H9 (cell line): ENCODE measurements around the gene NSFL1C. TPM values are rescaled to one million over a fixed set of nuclear protein-coding genes. Genes with fewer than 3 reads are reported as not detected.

Source experiments
- DNase-seq: peaks from one replicate; pipeline ENCODE4 v3.0.0-alpha.2; 2017
- H2AFZ ChIP-seq: one replicate; pipeline ENCODE4 v1.6.1; 2013; ENCODE audit warnings: mild to moderate bottlenecking, low read length, control low read depth, moderate library complexity
- H2AK5ac ChIP-seq: 2 replicates; pipeline ENCODE4 v1.6.1; 2013; ENCODE audit warnings: low read length, control low read depth, mixed read lengths; ENCODE audit not compliant: insufficient read length
- H2BK120ac ChIP-seq: one replicate; pipeline ENCODE4 v1.6.1; 2013; ENCODE audit warnings: low read depth, mild to moderate bottlenecking, low read length, control low read depth, inconsistent platforms; ENCODE audit not compliant: poor library complexity, severe bottlenecking
- H2BK12ac ChIP-seq: 2 replicates; pipeline ENCODE4 v1.6.1; 2013; ENCODE audit warnings: low read length, control low read depth, mixed read lengths, low read depth; ENCODE audit not compliant: insufficient read length
- H2BK15ac ChIP-seq: 2 replicates; pipeline ENCODE4 v1.6.1; 2013; ENCODE audit warnings: low read depth, low read length, control low read depth
- H2BK20ac ChIP-seq: one replicate; pipeline ENCODE4 v1.6.1; 2013; ENCODE audit warnings: low read depth, mild to moderate bottlenecking, low read length, control low read depth, inconsistent platforms; ENCODE audit not compliant: poor library complexity, severe bottlenecking
- H2BK5ac ChIP-seq: 2 replicates; pipeline ENCODE4 v1.6.1; 2013; ENCODE audit warnings: low read length, control low read depth, mixed read lengths; ENCODE audit not compliant: insufficient read length
- H3K14ac ChIP-seq: 2 replicates; pipeline ENCODE4 v1.6.1; 2013; ENCODE audit warnings: low read length, control low read depth; ENCODE audit not compliant: insufficient read depth
- H3K18ac ChIP-seq: 2 replicates; pipeline ENCODE4 v1.6.1; 2013; ENCODE audit warnings: low read depth, mild to moderate bottlenecking, mixed read lengths, low read length, control low read depth; ENCODE audit not compliant: insufficient read length
- H3K23ac ChIP-seq: 2 replicates; pipeline ENCODE4 v1.6.1; 2013; ENCODE audit warnings: low read length, control low read depth, mixed read lengths, low read depth; ENCODE audit not compliant: insufficient read length
- H3K23me2 ChIP-seq: 2 replicates; pipeline ENCODE4 v1.6.1; 2013; ENCODE audit warnings: low read depth, mild to moderate bottlenecking, mixed read lengths, low read length, control low read depth; ENCODE audit not compliant: insufficient read length, poor library complexity, severe bottlenecking
- H3K27ac ChIP-seq: 2 replicates; pipeline ENCODE4 v1.5.1; 2013; ENCODE audit warnings: low read length, control low read depth, mixed read lengths, low read depth; ENCODE audit not compliant: insufficient read length
- H3K27me3 ChIP-seq: 2 replicates; pipeline ENCODE4 v1.6.1; 2013; ENCODE audit warnings: low read length, control low read depth, inconsistent platforms; ENCODE audit not compliant: insufficient read depth
- H3K4ac ChIP-seq: 2 replicates; pipeline ENCODE4 v1.6.1; 2013; ENCODE audit warnings: low read depth, mild to moderate bottlenecking, control low read depth, inconsistent platforms, low read length, moderate library complexity
- H3K4me1 ChIP-seq: 2 replicates; pipeline ENCODE4 v1.6.1; 2013; ENCODE audit warnings: low read length, control low read depth, inconsistent platforms; ENCODE audit not compliant: insufficient read depth
- H3K4me2 ChIP-seq: 2 replicates; pipeline ENCODE4 v1.6.1; 2013; ENCODE audit warnings: low read length, control low read depth, mixed read lengths; ENCODE audit not compliant: insufficient read length, insufficient read depth
- H3K56ac ChIP-seq: 2 replicates; pipeline ENCODE4 v1.6.1; 2013; ENCODE audit warnings: low read depth, mild to moderate bottlenecking, mixed read lengths, low read length, control low read depth; ENCODE audit not compliant: insufficient read length
- H3K79me1 ChIP-seq: 2 replicates; pipeline ENCODE4 v1.6.1; 2013; ENCODE audit warnings: low read depth, mild to moderate bottlenecking, moderate library complexity, low read length, control low read depth, inconsistent platforms; ENCODE audit not compliant: insufficient read depth, poor library complexity, severe bottlenecking
- H3K79me2 ChIP-seq: 2 replicates; pipeline ENCODE4 v1.6.1; 2013; ENCODE audit warnings: low read length, control low read depth, inconsistent platforms; ENCODE audit not compliant: insufficient read depth
- H3K9ac ChIP-seq: 2 replicates; pipeline ENCODE4 v1.6.1; 2013; ENCODE audit warnings: low read length, control low read depth, mixed read lengths; ENCODE audit not compliant: insufficient read length; ENCODE audit errors: extremely low read depth
- H3K9me3 ChIP-seq: one replicate; pipeline ENCODE4 v1.6.1; 2013; ENCODE audit warnings: low read depth, low read length, inconsistent platforms; ENCODE audit not compliant: control insufficient read depth
- H3T11ph ChIP-seq: one replicate; pipeline ENCODE4 v1.6.1; 2013; ENCODE audit warnings: mild to moderate bottlenecking, low read length, control low read depth, inconsistent platforms
- H4K20me1 ChIP-seq: one replicate; pipeline ENCODE4 v1.6.1; 2013; ENCODE audit not compliant: control insufficient read depth, insufficient read length, insufficient read depth
- H4K5ac ChIP-seq: 2 replicates; pipeline ENCODE4 v1.6.1; 2013; ENCODE audit warnings: low read depth, mild to moderate bottlenecking, mixed read lengths, low read length, control low read depth; ENCODE audit not compliant: insufficient read length
- H4K8ac ChIP-seq: replicated peaks from 2 replicates; pipeline ENCODE4 v1.6.1; 2013; ENCODE audit warnings: low read length, control low read depth, mixed read lengths, low read depth; ENCODE audit not compliant: insufficient read length
- H4K91ac ChIP-seq: 2 replicates; pipeline ENCODE4 v1.6.1; 2013; ENCODE audit warnings: low read depth, mild to moderate bottlenecking, moderate library complexity, mixed read lengths, low read length, control low read depth; ENCODE audit not compliant: insufficient read length
- H3K27ac Mint-ChIP-seq, 3 experiments: 2 replicates in 2 of 3; 3 replicates in 1 of 3; pipeline ENCODE4 v1.8.0; 2020 to 2021; ENCODE audit warnings: mixed read lengths in 3 of 3, mild to moderate bottlenecking in 1 of 3, moderate library complexity in 1 of 3
- H3K27me3 Mint-ChIP-seq: 2 replicates; pipeline ENCODE4 v1.8.0; 2021; ENCODE audit warnings: low read depth, mild to moderate bottlenecking, moderate library complexity, mixed read lengths
- H3K36me3 Mint-ChIP-seq, 3 experiments: 2 replicates in 2 of 3; 3 replicates in 1 of 3; pipeline ENCODE4 v1.8.0; 2020 to 2021; ENCODE audit warnings: low read depth in 3 of 3, mixed read lengths in 3 of 3; ENCODE audit not compliant: insufficient read depth in 1 of 3
- H3K4me1 Mint-ChIP-seq, 2 experiments: 2 replicates each; pipeline ENCODE4 v1.8.0; 2020; ENCODE audit warnings: mixed read lengths in 2 of 2
- H3K4me3 Mint-ChIP-seq, 2 experiments: 2 replicates in 1 of 2; 3 replicates in 1 of 2; pipeline ENCODE4 v1.8.0; 2020 to 2021; ENCODE audit warnings: mild to moderate bottlenecking in 2 of 2, mixed read lengths in 2 of 2, moderate library complexity in 1 of 2
- H3K9me3 Mint-ChIP-seq, 2 experiments: 2 replicates in 1 of 2; 3 replicates in 1 of 2; pipeline ENCODE4 v1.8.0; 2020; ENCODE audit warnings: mild to moderate bottlenecking in 2 of 2, mixed read lengths in 2 of 2, moderate library complexity in 1 of 2
- WGBS: extraction: QIAGEN DNeasy Blood & Tissue Kit; methylation state at CpG from one replicate; pipeline ENCODE4 v1.1.7; 2013; ENCODE audit warnings: missing lambda C conversion rate, low lambda C conversion rate, mixed read lengths; ENCODE audit not compliant: insufficient read length; ENCODE audit errors: extremely low coverage; 5-methylcytosine and 5-hydroxymethylcytosine counted together
- total RNA-seq: library from RNA; stranded (reverse); gene quantifications from 2 replicates; pipeline ENCODE4 v1.2.1, GENCODE V29; 2021
- TF ChIP-seq, protein P1 (sequence below): fragments of 200-600 bp; sonication (generic); conservative IDR thresholded peaks from 3 replicates; pipeline ENCODE4 v1.8.0; 2021; ENCODE audit warnings: antibody characterized with exemption, mild to moderate bottlenecking

NSFL1C gene
- total RNA-seq, 1 experiment from 2014 or later = 81.8 TPM

GRCh38 chr20:1434571-1435336 lies 31.9 kb downstream of the NSFL1C start:
- H3K9me3 Mint-ChIP-seq = peaks cover 30 to 32% of the 10 kb centered on the region in 2 experiments
- peaks cover 11% of the 10 kb centered on the region for H3K9me3 ChIP-seq
- H3K23ac ChIP-seq = no peak overlapping the region
- no peak overlapping the region for H2BK12ac ChIP-seq
- H4K5ac ChIP-seq = no peak overlapping the region
- H3K4me1 ChIP-seq = no peaks in the 10 kb centered on the region
- no peak overlapping the region for H3K4ac ChIP-seq
- H3K36me3 Mint-ChIP-seq = peaks cover 19 to 34% (median 19%) of the 10 kb centered on the region in 3 experiments
- no peak overlapping the region for H3K27ac ChIP-seq
- H2BK5ac ChIP-seq = no peak overlapping the region
- H3T11ph ChIP-seq = no peak overlapping the region
- no peak overlapping the region for H2AFZ ChIP-seq
- H3K27ac Mint-ChIP-seq = no peak overlapping the region
- H2BK120ac ChIP-seq = no peak overlapping the region
- no peak overlapping the region for H3K18ac ChIP-seq
- H3K23me2 ChIP-seq = no peaks in the 10 kb centered on the region
- no peak overlapping the region for H3K56ac ChIP-seq
- DNase-seq = no peak
- no peak overlapping the region for H3K14ac ChIP-seq
- H2BK15ac ChIP-seq = no peak overlapping the region
- H4K20me1 ChIP-seq = no peaks in the 10 kb centered on the region
- no peak overlapping the region for H4K91ac ChIP-seq
- no peaks in the 10 kb centered on the region; the same call in 1 of the 2 replicates for H3K27me3 Mint-ChIP-seq
- no peak overlapping the region for H2BK20ac ChIP-seq
- TF ChIP-seq, protein P1, sequence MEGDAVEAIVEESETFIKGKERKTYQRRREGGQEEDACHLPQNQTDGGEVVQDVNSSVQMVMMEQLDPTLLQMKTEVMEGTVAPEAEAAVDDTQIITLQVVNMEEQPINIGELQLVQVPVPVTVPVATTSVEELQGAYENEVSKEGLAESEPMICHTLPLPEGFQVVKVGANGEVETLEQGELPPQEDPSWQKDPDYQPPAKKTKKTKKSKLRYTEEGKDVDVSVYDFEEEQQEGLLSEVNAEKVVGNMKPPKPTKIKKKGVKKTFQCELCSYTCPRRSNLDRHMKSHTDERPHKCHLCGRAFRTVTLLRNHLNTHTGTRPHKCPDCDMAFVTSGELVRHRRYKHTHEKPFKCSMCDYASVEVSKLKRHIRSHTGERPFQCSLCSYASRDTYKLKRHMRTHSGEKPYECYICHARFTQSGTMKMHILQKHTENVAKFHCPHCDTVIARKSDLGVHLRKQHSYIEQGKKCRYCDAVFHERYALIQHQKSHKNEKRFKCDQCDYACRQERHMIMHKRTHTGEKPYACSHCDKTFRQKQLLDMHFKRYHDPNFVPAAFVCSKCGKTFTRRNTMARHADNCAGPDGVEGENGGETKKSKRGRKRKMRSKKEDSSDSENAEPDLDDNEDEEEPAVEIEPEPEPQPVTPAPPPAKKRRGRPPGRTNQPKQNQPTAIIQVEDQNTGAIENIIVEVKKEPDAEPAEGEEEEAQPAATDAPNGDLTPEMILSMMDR = no peak
- no CpG with 5 or more reads among the region's 2 CpGs for WGBS
- H3K79me1 ChIP-seq = no peaks in the 10 kb centered on the region
- no peak overlapping the region for H3K4me3 Mint-ChIP-seq
- no peak overlapping the region for H3K9ac ChIP-seq
- peaks cover 28 to 46% of the 10 kb centered on the region in 2 experiments for H3K4me1 Mint-ChIP-seq
- H2AK5ac ChIP-seq = no peak overlapping the region
- no peak overlapping the region for H3K4me2 ChIP-seq
- no peak overlapping the region for H4K8ac ChIP-seq
- H3K79me2 ChIP-seq = no peaks in the 10 kb centered on the region
- no peaks in the 10 kb centered on the region for H3K27me3 ChIP-seq
